Right forelimb (tissue), 1 donor: ENCODE results near the gene EEF1B2.
"Not testable (repeated sequence)": the region's sequence is repeated elsewhere in the genome, so short reads cannot be mapped to it uniquely, and the experiment has no call there.

Experiments
- DNase-seq: peaks from one replicate; pipeline ENCODE4 v3.0.0-alpha.2; 2018

EEF1B2 gene

GRCh38 chr2:206168230-206168629 lies 8.5 kb downstream of the EEF1B2 start:
- not testable (repeated sequence) for DNase-seq

GRCh38 chr2:206171624-206172397 lies 12.1 kb downstream of the EEF1B2 start:
- not testable (repeated sequence) for DNase-seq

GRCh38 chr2:206173147-206173546 lies 13.5 kb downstream of the EEF1B2 start:
- DNase-seq = no peak

- no peak for DNase-seq
Measured at GRCh38 chr2:206176121-206176520, 16.4 kb downstream of the EEF1B2 start.

- no peak for DNase-seq
Measured at GRCh38 chr2:206176901-206177300, 17.2 kb downstream of the EEF1B2 start.

GRCh38 chr2:206181526-206181925 lies 21.8 kb downstream of the EEF1B2 start:
- DNase-seq = not testable (repeated sequence)

GRCh38 chr2:206189691-206190090 lies 30.0 kb downstream of the EEF1B2 start:
- no peak for DNase-seq

GRCh38 chr2:206190111-206190510 lies 30.4 kb downstream of the EEF1B2 start:
- no peak for DNase-seq

GRCh38 chr2:206190689-206191088 lies 31.0 kb downstream of the EEF1B2 start:
- DNase-seq = no peak

- no peak for DNase-seq
Measured at GRCh38 chr2:206192157-206192556, 32.5 kb downstream of the EEF1B2 start.

GRCh38 chr2:206193671-206194357 lies 34.1 kb downstream of the EEF1B2 start:
- DNase-seq = no peak

GRCh38 chr2:206198677-206199076 lies 39.0 kb downstream of the EEF1B2 start:
- no peak for DNase-seq

- no peak for DNase-seq
Measured at GRCh38 chr2:206201075-206201848, 41.6 kb downstream of the EEF1B2 start.

- DNase-seq = no peak
Measured at GRCh38 chr2:206202446-206202845, 42.8 kb downstream of the EEF1B2 start.

GRCh38 chr2:206203331-206203730 lies 43.6 kb downstream of the EEF1B2 start:
- DNase-seq = no peak

GRCh38 chr2:206204710-206205109 lies 45.0 kb downstream of the EEF1B2 start:
- DNase-seq = no peak

- not testable (repeated sequence) for DNase-seq
Measured at GRCh38 chr2:206207316-206207715, 47.6 kb downstream of the EEF1B2 start.

- no peak for DNase-seq
Measured at GRCh38 chr2:206208900-206209299, 49.2 kb downstream of the EEF1B2 start.

GRCh38 chr2:206211657-206212255 lies 52.1 kb downstream of the EEF1B2 start:
- no peak for DNase-seq
